CD14-positive monocyte (primary cell): ENCODE measurements around the gene CMTM4. TPM values are rescaled to one million over a fixed set of nuclear protein-coding genes. Genes with fewer than 3 reads are reported as not detected.
A peak's percentile ranks its signal among the peaks of the same experiment; 100 is the strongest.

Experiments
- DNase-seq, 3 donors: peaks; one replicate each; pipeline ENCODE4 v3.0.0-alpha.2; 2011 to 2022
- H2AFZ ChIP-seq: 2 replicates; pipeline ENCODE4 v1.6.0; 2012; ENCODE audit warnings: mild to moderate bottlenecking, low read depth, low read length, inconsistent platforms; ENCODE audit not compliant: insufficient read depth, poor library complexity, severe bottlenecking
- H3K27ac ChIP-seq, 2 donors: 1 replicate in 1 of 2; 2 replicates in 1 of 2; pipeline ENCODE4 v1.5.1; 2012 to 2013; ENCODE audit warnings: low read length in 2 of 2, control low read depth in 1 of 2, inconsistent platforms in 1 of 2, low read depth in 1 of 2, mild to moderate bottlenecking in 1 of 2
- H3K27me3 ChIP-seq, 2 donors: one replicate each; pipeline versions ENCODE4 v1.6.0 to v1.6.1; 2011 to 2013; ENCODE audit warnings: low read length in 2 of 2; ENCODE audit not compliant: control insufficient read depth in 2 of 2, insufficient read depth in 2 of 2
- H3K36me3 ChIP-seq, 2 donors: replicated peaks in 1 of 2; 1 replicate in 1 of 2; 2 replicates in 1 of 2; pipeline versions ENCODE4 v1.5.1 to v1.6.1; 2012 to 2013; ENCODE audit warnings: low read length in 2 of 2, control low read depth in 1 of 2, inconsistent platforms in 1 of 2, mild to moderate bottlenecking in 1 of 2; ENCODE audit not compliant: insufficient read depth in 2 of 2, control insufficient read depth in 1 of 2
- H3K4me1 ChIP-seq, 2 donors: 1 replicate in 1 of 2; 2 replicates in 1 of 2; pipeline versions ENCODE4 v1.5.1 to v1.6.1; 2012 to 2013; ENCODE audit warnings: low read length in 2 of 2, control low read depth in 1 of 2, inconsistent platforms in 1 of 2, mild to moderate bottlenecking in 1 of 2, moderate library complexity in 1 of 2; ENCODE audit not compliant: insufficient read depth in 2 of 2, control insufficient read depth in 1 of 2
- H3K4me2 ChIP-seq: replicated peaks from 2 replicates; pipeline ENCODE3; 2012; ENCODE audit warnings: low read length, moderate library complexity, mild to moderate bottlenecking; ENCODE audit not compliant: poor library complexity, severe bottlenecking; ENCODE audit errors: extremely low read depth
- H3K4me3 ChIP-seq, 3 experiments: fragments of 200-600 bp in 1 of 3; sonication (generic) in 1 of 3; replicated peaks in 1 of 3; 1 replicate in 2 of 3; 2 replicates in 1 of 3; pipeline ENCODE4 v1.5.1; 2011 to 2013; ENCODE audit warnings: low read length in 3 of 3, mild to moderate bottlenecking in 3 of 3, control low read depth in 2 of 3, low read depth in 2 of 3, inconsistent platforms in 1 of 3, moderate library complexity in 1 of 3
- H3K79me2 ChIP-seq: 2 replicates; pipeline ENCODE4 v1.6.0; 2012; ENCODE audit warnings: mild to moderate bottlenecking, control low read depth, inconsistent platforms, low read length, moderate library complexity; ENCODE audit not compliant: insufficient read depth
- H3K9ac ChIP-seq: 2 replicates; pipeline ENCODE4 v1.6.0; 2017; ENCODE audit warnings: low read length, mild to moderate bottlenecking; ENCODE audit not compliant: insufficient read depth, poor library complexity, severe bottlenecking
- H3K9me3 ChIP-seq, 2 donors: replicated peaks in 1 of 2; 1 replicate in 1 of 2; 2 replicates in 1 of 2; pipeline versions ENCODE4 v1.5.1 to v1.6.1; 2012 to 2013; ENCODE audit warnings: low read length in 2 of 2, control low read depth in 1 of 2; ENCODE audit not compliant: control insufficient read depth in 1 of 2, insufficient read depth in 1 of 2
- H4K20me1 ChIP-seq: 2 replicates; pipeline ENCODE4 v1.6.0; 2012; ENCODE audit warnings: mild to moderate bottlenecking, low read length, control low read depth, moderate library complexity; ENCODE audit not compliant: insufficient read depth
- H3K27ac Mint-ChIP-seq, 7 donors: one replicate each; pipeline ENCODE4 v1.8.0; 2020; ENCODE audit warnings: mild to moderate bottlenecking in 7 of 7, mixed read lengths in 7 of 7, moderate library complexity in 6 of 7, inconsistent platforms in 2 of 7
- H3K27me3 Mint-ChIP-seq, 3 donors: one replicate each; pipeline ENCODE4 v1.8.0; 2021 to 2022; ENCODE audit warnings: low read depth in 3 of 3, mild to moderate bottlenecking in 3 of 3, mixed read lengths in 3 of 3, moderate library complexity in 3 of 3, inconsistent platforms in 1 of 3
- H3K36me3 Mint-ChIP-seq, 2 donors: one replicate each; pipeline ENCODE4 v1.8.0; 2020; ENCODE audit warnings: mixed read lengths in 2 of 2, inconsistent platforms in 1 of 2, mild to moderate bottlenecking in 1 of 2
- H3K4me1 Mint-ChIP-seq: one replicate; pipeline ENCODE4 v1.8.0; 2020; ENCODE audit warnings: mild to moderate bottlenecking, mixed read lengths
- H3K4me3 Mint-ChIP-seq, 2 donors: one replicate each; pipeline ENCODE4 v1.8.0; 2020; ENCODE audit warnings: mild to moderate bottlenecking in 2 of 2, mixed read lengths in 2 of 2, moderate library complexity in 1 of 2
- H3K9me3 Mint-ChIP-seq, 7 donors: one replicate each; pipeline ENCODE4 v1.8.0; 2020 to 2022; ENCODE audit warnings: mixed read lengths in 7 of 7, mild to moderate bottlenecking in 6 of 7, moderate library complexity in 6 of 7, inconsistent platforms in 2 of 7
- CTCF ChIP-seq: fragments of 200-600 bp; IDR thresholded peaks from one replicate; pipeline ENCODE4 v1.8.0; 2022; ENCODE audit warnings: antibody characterized with exemption, mild to moderate bottlenecking
- WGBS: methylation state at CpG from one replicate; pipeline ENCODE4 v1.1.5; 2013; ENCODE audit warnings: missing lambda C conversion rate; ENCODE audit not compliant: insufficient coverage; 5-methylcytosine and 5-hydroxymethylcytosine counted together
- intact Hi-C, 2 donors: fragments of 100-400 bp; cut with micrococcal nuclease; formaldehyde crosslinking; loops; one replicate each; pipeline versions ENCODE4 v1.15.0 to v1.15.1; 2023
- polyA plus RNA-seq, 3 donors: library from polyadenylated mRNA; depleted of rRNA in 1 of 3; unstranded in 2 of 3; stranded (reverse) in 1 of 3; fragments of 300-500 nt in 2 of 3; fragments of >200 nt in 1 of 3; fragmentation: Illumina TruSeq in 2 of 3; gene quantifications; 1 replicate in 2 of 3; 2 replicates in 1 of 3; pipeline ENCODE4 v1.2.3, GENCODE V29; 2012 to 2021

CMTM4 gene
- polyA plus RNA-seq, 3 donors: 0.41 to 21.2 (median 0.45) TPM

GRCh38 chr16:66701026-66701425 is 4.5 kb upstream of the CMTM4 start:
- Histone ChIP-seq H4K20me1 (no peaks in the 10 kb centered on the region), H3K27ac (peak overlapping the region; percentile 28 to 48), H2AFZ (no peak overlapping the region), H3K4me1 (peaks cover 61 to 70% of the 10 kb centered on the region in 2 donors), H3K9me3 (no peaks in the 10 kb centered on the region), H3K79me2 (peaks cover 9% of the 10 kb centered on the region), H3K4me3 (peak overlapping the region in 1 of 3 experiments; percentile 30), H3K4me2 (peak overlapping the region; percentile 44), H3K36me3 (no peaks in the 10 kb centered on the region), H3K9ac (no peak overlapping the region), H3K27me3 (no peaks in the 10 kb centered on the region)
- Mint-ChIP-seq H3K27ac (peak overlapping the region in 6 of 7 donors; percentile 54 to 82 (median 72)), H3K27me3 (peaks cover 0 to 5% (median 0%) of the 10 kb centered on the region in 3 donors), H3K36me3 (no peaks in the 10 kb centered on the region), H3K4me1 (peaks cover 70% of the 10 kb centered on the region), H3K9me3 (peaks cover 0 to 2% (median 0%) of the 10 kb centered on the region in 7 donors), H3K4me3 (peak overlapping the region in 1 of 2 donors; percentile 0)
- peak; percentile 13 to 55 (median 21) for DNase-seq
- WGBS: 83% methylated on average over 1 of the region's 2 CpGs
- no peak for TF ChIP-seq CTCF
- intact Hi-C loops: no loop called here

GRCh38 chr16:66699898-66700297 is 3.4 kb upstream of the CMTM4 start:
- Histone ChIP-seq H4K20me1 (peaks cover 5% of the 10 kb centered on the region), H3K4me2 (no peak overlapping the region), H3K4me1 (peaks cover 72 to 81% of the 10 kb centered on the region in 2 donors), H3K4me3 (no peak overlapping the region), H3K36me3 (no peaks in the 10 kb centered on the region), H3K27me3 (no peaks in the 10 kb centered on the region), H3K9ac (no peak overlapping the region), H3K79me2 (peaks cover 20% of the 10 kb centered on the region), H3K27ac (no peak overlapping the region), H2AFZ (no peak overlapping the region), H3K9me3 (no peaks in the 10 kb centered on the region)
- WGBS: no CpG with 5 or more reads among the region's 1 CpG
- TF ChIP-seq CTCF: no peak
- no peak for DNase-seq
- Mint-ChIP-seq H3K27ac (peak overlapping the region in 3 of 7 donors; percentile 10 to 44 (median 16)), H3K4me1 (peaks cover 80% of the 10 kb centered on the region), H3K27me3 (peaks cover 0 to 5% (median 0%) of the 10 kb centered on the region in 3 donors), H3K9me3 (peaks cover 0 to 2% (median 0%) of the 10 kb centered on the region in 7 donors), H3K36me3 (no peaks in the 10 kb centered on the region), H3K4me3 (no peak overlapping the region)
- intact Hi-C loops: loop anchor here in 1 of 2 donors (5.0 to 10.0 kb wide), 2 partner anchors 48 to 545 kb away; partner anchors contain the start of genes FHOD1 and SLC9A5
